Diencephalon (tissue), 1 donor: Measurements from ENCODE around the gene UBE2E2. TPM values are rescaled to one million over a fixed set of nuclear protein-coding genes. Genes with fewer than 3 reads are reported as not detected.

Experiments
- small RNA-seq: library from RNA; depleted of rRNA; stranded (forward); fragments of <200 nt; gene quantifications from one replicate; pipeline ENCODE3, GENCODE V24; 2014
- total RNA-seq: library from RNA; depleted of rRNA; stranded (reverse); fragments of >200 nt; gene quantifications from one replicate; pipeline ENCODE4 v1.2.3, GENCODE V29; 2014

UBE2E2 gene
- total RNA-seq, result 46.4 TPM

DNA sequence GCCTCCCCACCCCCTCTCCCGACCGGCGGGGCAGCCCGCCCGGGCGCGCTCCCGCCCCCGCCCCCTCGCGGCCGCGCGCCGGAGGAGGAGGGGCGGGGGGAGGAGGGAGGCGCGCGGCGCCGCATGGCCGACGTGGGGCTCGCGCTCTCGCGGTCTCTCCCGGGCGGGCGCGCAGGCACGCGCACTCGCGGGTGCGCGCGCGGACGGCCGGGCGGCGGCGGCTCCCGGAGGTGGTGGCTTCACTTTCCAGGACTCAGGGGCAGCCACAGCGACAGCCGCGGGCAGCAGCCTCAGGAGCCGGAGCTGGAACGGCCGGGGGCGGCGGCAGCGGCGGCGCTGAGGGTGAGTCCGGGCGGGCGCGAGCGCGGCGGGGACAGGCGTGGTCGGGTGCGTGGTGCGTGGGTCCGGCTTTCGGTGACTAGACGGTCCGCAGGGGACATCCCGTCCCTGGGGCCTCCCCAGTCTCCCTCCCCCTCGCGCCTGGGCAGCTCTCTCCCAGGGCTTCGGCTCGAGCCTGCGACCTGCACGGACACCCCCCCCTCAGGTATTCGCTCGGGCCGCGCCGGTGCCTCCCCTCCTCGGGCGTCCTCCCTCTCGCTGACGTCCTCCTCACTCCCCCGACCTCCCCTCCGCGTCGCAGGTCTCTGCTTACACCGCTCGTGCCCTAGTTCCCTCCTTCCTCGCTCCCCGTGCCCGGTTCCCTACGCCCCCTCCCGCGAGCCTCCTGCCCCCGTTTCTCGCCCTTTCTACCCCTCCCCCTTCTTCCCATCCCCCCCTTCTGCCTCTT, at the start of gene UBE2E2:
Gene UBE2E2 (plus strand): TSS at position 407 of the 787 bp plus-strand sequence.

Small RNA genes within 50 kb of the gene (small RNA-seq; reads per million reads assigned to genes)
- gene AC121251.1 (not detected), gene RF00019 (not detected), gene RNU6-788P (not detected), gene RNU6-922P (not detected)
